HG02610 (cell line): ENCODE data around the gene TAAR9.
"Not testable (repeated sequence)": the region's sequence is repeated elsewhere in the genome, so short reads cannot be mapped to it uniquely, and the experiment has no call there.

Experiments
- ATAC-seq: cut with Tn5 transposase; IDR thresholded peaks from one replicate; pipeline ENCODE4 v1.9.1; 2021; ENCODE audit warnings: mild to moderate bottlenecking, moderate library complexity; ENCODE audit not compliant: unreplicated experiment

TAAR9 gene

GRCh38 chr6:132513831-132514545, 24.1 kb upstream of the TAAR9 start:
- no peak for ATAC-seq

GRCh38 chr6:132515386-132515785, 22.7 kb upstream of the TAAR9 start:
- no peak for ATAC-seq

GRCh38 chr6:132520953-132521352, 17.1 kb upstream of the TAAR9 start:
- no peak for ATAC-seq

GRCh38 chr6:132524646-132525045, 13.4 kb upstream of the TAAR9 start:
- ATAC-seq = no peak

- no peak for ATAC-seq
Observed at GRCh38 chr6:132525866-132526265, 12.2 kb upstream of the TAAR9 start.

GRCh38 chr6:132526461-132526860, 11.6 kb upstream of the TAAR9 start:
- ATAC-seq = no peak

GRCh38 chr6:132527791-132528190, 10.3 kb upstream of the TAAR9 start:
- no peak for ATAC-seq

DNA sequence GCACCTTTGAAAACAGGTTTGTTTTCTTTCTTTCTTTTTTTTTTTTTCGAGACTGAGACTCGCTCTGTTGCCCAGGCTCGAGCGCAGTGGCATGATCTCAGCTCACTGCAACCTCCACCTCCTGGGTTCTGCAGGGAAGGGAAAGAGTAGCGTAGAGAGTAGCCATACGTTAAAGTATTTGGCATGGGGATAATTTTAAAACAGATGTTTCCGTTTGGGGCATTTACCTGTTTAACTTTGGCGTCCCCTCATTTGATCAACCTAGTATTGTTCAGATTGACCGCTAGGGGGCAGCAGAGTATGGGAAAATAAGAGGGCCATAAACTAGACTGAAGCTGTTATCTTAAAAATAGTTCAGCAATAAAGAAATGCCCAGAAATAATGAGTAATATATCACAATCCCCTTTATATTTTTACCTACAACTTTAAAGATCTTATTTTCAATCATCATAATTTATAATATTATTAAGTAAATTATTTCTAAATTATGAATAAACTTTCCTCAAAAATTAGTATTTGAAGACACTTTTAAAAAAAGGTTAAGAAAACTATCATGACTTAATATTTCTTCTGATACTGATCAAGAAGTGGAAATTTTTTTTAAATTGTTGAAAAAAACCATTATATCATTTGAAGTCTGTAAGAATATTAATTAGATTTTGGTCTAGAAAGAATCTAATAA, 7.6 kb upstream of the TAAR9 start:
- peak; percentile 76 for ATAC-seq

DNA sequence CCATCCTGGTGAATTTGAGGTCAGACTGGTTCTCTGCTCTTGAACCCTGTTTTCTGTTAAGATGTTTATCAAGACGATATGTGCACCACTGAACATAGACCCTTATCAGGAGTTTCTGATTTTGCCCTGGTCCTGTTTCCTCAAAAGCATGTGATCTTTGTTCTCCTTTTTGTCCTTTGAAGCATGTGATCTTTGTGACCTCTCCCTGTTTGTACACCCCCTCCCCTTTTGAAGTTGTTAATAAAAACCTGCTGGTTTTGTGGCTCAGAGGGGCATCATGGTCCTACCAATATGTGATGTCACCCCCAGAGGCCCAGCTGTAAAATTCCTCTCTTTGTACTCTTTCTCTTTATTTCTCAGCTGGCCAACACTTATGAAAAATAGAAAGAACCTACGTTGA, 3.5 kb upstream of the TAAR9 start:
- not testable (repeated sequence) for ATAC-seq

DNA sequence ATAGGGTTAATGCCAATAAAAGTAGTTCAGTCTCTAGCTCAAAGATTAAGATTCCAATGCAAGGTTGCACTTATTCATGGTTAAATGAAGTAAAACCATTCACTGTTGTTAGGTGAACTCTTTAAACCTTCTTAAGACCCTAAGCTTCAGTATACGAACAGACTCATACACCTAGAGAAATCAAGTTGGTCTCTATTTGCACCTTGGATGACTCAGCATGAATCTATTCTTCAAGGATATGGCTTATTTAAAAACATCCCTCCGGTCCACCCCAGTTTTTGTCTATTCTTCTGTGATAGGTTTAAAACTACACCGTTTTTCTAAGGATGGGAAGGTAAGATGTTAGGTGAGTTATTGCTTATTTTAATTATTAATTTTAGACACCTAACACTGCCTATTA, 932 bp upstream of the TAAR9 start:
- ATAC-seq = no peak

DNA sequence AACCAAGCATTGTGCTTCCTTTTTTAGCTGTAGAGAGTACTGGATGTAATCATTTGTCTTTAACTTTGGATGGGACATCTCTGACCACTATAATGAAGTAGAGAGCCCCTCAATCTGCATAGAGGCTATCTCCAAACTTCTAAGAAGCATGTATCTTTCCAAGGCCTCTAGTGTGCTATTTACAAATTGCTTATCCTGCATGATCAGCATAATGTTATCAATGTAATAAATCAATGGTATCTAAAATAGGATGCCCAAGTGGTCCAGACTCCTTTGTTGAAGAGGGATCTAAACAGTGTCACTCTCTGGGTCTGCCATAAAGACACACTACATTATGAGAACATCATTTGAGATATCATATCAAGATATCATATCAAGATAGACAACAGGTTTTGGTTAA, 6.7 kb downstream of the TAAR9 start:
- no peak for ATAC-seq

DNA sequence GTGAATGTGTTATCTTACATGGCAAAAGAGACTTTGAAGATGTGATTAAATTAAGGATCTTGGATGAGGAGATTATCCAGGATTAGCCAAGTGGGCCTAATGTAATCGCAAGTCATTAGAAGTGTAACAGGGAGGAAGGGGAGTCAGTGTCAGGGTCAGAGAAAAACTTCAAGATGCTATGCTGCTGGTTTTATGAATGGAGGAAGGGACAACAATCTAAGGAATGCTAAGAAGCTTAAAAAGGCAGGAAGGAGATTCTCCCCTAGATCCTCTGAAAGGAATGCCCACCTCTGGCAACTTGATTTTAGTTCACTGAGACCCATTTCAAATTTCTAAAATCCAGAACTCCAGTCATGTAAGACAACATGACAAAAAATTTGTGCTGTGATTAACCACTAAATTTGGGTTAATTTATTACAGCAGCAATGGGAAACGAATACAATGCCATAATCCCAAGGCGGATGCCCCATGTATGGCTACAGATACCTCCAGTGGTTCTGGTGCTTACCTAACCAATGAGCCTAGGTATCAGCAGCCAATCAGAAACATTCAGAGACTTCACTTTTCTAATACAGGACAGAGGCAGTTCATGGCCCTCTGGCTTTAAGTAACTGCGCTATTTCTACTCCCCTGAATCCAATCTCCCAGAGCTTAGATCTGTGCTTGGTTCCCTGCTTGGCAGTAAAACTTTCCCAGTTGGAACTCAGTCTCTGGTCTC, 10.8 kb downstream of the TAAR9 start:
- ATAC-seq = no peak

GRCh38 chr6:132551214-132551613, 13.1 kb downstream of the TAAR9 start:
- no peak for ATAC-seq

GRCh38 chr6:132552372-132552771, 14.3 kb downstream of the TAAR9 start, which contains the start of gene TAAR8:
TAAR8 (plus strand) TSS chr6:132552672; CDS start chr6:132552693, 21 bp downstream.
- ATAC-seq = no peak

DNA sequence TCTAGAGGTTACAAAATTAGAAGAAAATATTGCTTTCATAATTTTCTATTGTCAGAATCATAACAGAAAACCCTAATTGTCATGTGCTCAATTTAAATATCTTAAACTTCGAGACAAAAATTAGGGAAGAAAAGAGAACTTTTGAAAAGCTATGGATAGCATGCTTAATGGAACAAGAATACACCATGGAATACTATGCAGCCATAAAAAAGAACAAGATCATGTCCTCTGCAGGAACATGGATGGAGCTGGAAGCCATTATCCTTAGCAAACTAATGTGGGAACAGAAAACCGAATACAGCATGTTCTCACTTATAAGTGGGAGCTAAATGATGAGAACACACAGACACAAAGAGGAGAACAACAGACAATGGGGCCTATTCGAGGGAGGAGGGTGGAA, 22.0 kb downstream of the TAAR9 start:
- ATAC-seq = not testable (repeated sequence)

- ATAC-seq = no peak
Observed at GRCh38 chr6:132566404-132566803, 28.3 kb downstream of the TAAR9 start.

DNA sequence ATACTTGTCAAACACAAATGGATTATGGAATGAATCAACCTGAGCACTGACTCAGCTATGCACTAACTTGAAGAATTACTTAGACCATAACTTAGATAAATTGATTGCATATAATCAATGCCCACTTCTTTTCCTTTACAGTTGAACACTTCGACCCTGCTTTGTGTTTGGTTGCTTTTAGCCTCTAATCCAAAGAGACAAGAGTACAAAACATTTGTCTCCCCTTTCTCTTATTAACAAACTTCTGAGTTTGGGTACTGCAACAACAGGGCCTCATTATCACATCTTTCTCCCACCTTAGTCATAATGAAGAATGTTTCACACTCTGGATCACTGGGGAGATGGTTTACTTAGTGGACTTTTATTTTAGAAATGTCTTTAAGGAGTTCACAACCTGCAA, 29.5 kb downstream of the TAAR9 start:
- ATAC-seq = no peak

DNA sequence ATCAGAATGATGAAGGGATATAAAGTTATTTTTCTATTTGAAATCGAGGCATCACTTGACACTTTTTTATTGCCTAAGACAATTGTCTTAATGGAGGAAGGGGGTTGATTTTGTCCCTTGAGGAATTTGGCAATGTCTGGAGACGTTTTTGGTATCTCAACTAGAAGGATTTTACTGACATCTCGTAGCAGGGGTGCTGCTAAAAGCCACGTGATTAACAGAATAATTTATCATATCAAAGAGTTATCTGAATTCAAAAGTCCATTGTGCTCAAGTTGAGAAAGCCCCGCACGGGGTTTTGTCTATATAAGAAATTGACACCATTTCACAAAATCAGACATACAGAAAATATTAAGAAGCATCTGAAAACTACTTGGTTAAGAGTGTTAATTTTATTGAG, 30.5 kb downstream of the TAAR9 start:
- ATAC-seq = no peak

- no peak for ATAC-seq
Observed at GRCh38 chr6:132569170-132569569, 31.1 kb downstream of the TAAR9 start.

DNA sequence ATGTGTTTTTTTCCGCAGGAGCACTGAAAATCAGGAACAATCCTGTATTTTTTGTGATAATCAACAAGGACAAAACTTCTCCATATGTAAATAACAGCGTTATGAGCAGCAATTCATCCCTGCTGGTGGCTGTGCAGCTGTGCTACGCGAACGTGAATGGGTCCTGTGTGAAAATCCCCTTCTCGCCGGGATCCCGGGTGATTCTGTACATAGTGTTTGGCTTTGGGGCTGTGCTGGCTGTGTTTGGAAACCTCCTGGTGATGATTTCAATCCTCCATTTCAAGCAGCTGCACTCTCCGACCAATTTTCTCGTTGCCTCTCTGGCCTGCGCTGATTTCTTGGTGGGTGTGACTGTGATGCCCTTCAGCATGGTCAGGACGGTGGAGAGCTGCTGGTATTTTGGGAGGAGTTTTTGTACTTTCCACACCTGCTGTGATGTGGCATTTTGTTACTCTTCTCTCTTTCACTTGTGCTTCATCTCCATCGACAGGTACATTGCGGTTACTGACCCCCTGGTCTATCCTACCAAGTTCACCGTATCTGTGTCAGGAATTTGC, 32.2 kb downstream of the TAAR9 start, which contains the start of gene TAAR6:
TSS of gene TAAR6 (plus strand) at position 102 of the 557 bp plus-strand sequence. CDS start at position 102, 0 bp downstream.
- ATAC-seq = no peak

DNA sequence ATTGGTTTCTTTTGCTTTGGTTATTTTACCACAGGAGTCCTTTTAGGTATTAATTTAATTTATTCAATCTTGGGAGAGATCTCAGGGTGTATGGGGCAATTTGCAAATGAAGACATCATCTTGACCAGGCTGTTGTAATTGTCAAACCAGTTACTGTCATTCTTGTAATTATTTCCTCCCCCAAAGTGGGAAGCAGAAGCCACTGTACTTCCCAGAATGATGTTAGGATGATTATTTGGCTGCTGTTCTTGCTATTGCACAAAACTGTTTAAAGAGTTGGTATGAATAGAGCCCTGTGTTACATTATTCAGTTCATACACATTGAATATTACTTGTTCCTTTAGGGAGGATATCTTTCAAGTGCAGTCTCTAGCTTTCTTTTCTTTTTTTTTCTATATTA, 33.7 kb downstream of the TAAR9 start:
- ATAC-seq = no peak
